HG03175 (cell line): ENCODE data around the gene EIF2S2.
A peak's percentile ranks its signal among the peaks of the same experiment; 100 is the strongest.

Experiments used
- ATAC-seq: cut with Tn5 transposase; IDR thresholded peaks from one replicate; pipeline ENCODE4 v1.9.1; 2021; ENCODE audit warnings: mild to moderate bottlenecking, moderate library complexity; ENCODE audit not compliant: unreplicated experiment

The EIF2S2 gene

DNA sequence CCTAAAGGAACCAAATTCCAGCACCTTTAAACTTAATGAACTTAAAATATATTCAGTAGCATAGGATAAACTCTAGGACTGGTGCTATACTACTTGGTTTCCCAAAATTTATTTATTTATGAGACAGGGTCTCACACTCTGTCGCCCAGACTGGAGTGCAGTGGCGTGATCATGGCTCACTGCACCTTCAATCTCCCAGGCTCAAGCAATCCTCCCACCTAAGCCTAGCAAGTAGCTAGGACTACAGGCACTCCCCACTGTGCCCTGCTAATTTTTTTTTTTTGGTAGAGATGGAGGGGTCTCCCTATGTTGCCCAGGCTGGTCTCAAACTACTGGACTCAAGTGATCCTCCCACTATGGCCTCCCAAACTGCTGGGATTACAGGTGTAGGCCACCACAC is 21.4 kb downstream of the EIF2S2 start:
- no peak for ATAC-seq

DNA sequence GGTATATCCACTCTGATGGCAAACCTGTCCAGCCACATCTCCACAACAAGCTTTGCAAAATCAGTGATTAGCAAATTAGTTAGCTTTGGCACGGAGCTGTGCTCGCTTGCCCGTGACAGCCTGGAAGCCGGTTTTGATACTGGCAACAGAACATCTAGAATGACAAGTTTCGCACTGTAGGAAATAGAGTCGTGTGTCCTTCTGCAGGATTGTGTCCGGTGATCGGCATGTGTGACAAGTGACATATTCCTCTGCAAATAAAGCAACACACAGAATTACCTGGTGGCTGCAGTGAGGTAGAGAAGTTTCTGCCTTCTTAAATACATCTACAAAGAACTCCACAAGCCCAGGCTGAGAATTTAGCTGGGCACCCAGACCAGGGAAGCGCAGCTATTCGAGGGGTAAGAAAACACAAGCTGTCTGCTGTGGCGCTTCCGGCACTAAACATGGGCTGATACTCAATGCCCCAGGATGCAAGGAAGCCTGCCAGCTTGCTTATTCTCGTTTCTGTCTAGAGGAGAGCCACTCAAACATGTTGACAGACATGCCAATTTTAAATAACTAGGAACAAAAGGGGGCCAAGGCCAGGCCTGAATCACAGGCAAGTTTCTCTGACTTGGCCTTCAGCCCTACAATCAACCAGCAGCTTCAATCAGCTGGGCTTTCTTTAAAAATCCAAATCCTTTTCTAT is 22.2 kb downstream of the EIF2S2 start:
- ATAC-seq: no peak

DNA sequence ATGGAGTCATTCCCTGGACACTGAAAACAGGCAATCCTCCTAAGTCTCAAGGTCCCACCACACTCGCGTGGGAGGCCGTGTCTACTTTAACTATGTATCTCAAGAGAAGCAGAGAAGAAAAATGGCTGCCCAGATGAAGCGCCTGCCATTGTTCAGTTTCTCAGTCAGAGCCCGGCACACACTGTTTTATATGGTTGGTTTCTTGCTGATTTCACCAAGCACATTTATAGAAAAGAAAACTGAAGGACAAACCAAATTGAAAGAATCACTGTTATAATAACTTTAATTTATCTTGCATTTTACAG is 22.9 kb downstream of the EIF2S2 start:
- no peak for ATAC-seq

DNA sequence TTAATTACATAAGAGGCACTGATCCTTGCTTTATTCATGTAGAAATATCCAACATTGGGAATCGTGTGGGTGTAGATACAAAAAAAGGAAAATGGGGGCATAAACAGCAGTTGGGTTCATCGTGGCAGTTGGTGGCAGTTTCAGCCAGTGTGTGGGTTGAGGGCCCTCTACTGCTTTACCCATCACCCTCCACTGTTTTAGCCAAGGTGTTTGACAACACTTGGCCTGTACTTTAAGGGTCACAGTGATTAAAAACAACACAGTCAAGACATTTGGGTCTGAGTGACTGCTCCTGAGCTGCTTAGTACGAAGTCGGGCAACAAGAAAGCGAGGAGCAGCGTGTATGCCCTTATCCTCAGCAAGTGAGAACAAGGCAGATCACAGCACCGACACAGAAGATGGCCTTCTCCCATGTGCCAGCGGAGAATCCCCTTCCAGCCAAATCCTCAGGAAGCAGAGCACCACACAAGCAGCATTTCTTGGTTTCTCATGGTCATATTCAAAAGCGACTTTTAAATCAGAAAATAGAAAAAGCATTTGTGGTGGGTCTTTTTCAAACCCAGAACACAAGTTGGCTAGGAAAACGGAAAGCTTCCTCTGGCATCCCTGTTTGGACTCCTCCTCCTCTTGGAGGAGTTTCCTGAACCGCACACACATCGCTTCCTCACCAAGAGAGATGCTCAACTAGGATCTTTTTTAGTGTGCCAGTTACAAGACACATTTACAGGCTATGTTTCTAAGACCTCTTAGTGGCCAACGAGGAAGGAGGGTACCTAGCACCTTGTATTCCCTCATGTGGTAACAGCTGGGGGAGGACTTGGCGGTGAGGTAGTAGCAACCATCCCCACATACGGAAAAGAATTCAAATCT is 23.5 kb downstream of the EIF2S2 start:
- no peak for ATAC-seq

DNA sequence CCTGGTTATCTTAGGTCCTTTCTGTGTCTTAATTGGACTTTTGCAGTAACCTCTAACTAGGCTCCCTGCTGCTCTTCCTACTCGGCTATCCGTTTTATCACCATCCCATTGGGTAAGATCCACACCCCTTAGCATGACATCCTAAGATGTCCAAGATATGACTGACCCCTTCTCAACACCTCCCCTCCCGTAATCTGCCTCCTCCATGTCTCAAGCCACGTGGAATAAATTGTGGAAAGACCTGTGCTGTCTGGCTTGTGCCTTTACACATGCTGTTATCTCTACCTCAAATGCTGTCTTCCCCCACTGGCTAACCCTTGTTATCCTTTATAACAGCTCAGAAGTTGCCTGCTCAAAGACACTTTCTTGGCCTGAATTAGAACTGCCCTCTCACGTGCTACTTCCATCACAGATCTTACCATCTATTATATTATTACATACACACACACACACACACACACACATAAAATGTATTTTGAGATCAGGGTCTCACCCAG is 26.5 kb downstream of the EIF2S2 start:
- ATAC-seq: no peak

DNA sequence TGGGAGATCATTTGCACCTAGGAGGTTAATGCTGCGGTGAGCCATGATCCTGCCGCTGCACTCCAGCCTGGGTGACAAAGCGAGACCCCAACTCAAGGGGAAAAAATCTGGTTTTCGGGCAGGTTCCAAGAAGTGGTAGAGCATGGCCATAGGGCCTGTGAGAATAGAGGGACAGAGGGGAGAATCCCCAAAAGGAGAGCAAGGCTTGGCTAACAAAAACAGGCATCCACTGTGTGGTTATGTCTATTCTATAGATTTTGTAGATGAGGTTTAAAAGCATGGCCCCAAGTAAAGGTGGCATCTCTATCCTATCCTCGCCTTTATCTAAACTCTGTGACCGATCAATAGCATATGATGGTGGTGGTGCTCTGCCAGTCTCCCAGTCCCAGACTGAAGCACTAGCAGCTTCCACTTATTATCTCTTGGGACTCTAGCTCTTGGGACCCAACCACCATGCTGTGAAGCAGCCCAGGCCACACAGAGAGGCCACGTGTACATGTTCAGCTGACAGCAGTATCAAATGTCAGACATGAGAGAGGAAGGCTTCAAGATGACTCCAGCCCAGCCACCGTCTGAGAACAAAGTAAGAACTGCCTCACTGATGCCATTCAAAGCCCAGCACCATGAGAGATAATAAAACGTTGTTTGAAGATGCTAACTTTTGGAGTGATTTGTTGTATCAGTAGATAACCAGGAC is 27.7 kb downstream of the EIF2S2 start:
- no peak for ATAC-seq

DNA sequence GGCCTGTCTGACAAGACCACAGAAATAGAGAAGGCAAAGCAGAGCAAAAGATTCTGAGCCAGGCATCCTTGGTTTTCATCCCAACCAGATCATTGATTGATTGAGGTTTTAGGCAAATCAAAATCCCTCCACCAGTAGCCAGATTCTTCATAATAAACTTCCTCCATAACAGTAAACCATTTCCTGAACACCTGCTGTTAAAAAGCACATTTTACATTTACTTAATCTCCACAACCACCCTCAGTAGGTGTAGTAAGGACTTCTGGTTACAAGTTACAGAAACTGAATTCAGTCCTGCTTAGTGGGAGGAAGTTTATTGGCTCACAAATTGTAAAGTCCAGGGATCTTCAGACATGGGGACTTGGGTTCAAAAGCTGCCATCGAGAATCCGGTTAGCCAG is 28.3 kb downstream of the EIF2S2 start:
- ATAC-seq: no peak

DNA sequence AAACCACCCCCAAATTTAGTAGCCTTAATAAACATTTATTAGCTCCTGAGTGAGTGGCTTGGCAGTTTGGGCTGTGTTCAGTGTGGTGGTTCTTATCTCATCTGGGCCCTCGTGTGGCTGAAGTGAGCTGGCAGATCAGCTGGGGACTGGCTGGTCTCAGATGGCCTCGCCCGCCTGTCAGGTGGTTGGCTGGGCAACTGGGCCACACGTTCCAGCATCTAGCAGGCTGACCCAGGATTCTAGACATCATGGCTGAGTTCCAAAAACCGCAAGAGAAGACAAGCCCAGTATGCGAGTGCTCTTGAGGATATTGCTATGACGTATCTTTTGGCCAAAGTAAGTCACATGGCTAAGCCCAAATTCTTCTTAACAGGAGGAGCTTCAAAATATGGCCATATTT is 28.9 kb downstream of the EIF2S2 start:
- no peak for ATAC-seq

DNA sequence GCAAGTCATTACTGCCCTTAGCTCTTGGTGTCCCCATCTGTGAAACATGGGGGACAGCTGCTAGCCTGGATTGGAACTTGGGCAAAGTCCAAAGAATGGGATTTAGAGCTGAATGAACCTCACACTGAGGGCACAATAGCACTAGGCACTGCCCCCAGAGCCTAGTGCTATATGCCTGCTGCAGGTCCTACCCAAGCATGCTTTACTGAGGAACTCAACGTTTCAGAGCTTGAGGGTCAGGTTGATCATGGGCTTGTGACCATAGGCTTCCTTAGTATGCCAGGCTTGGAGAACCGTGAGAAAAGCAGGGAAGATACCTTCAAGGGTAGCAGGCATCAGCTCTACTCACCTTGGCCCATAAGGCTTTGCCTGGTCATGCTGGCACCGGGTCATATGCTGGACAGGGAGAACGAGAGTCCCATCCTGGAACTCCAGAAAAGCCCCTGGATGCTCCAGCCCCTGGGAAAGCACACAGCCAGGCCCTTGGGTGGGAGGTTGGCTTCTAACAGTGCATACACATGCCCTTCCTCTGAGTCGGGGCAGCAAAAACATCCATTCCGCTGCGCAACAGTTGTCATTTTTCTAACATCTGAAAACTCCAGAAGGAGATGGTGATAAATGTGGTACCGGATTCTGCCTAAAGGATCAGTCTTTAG is 29.7 kb downstream of the EIF2S2 start:
- no peak for ATAC-seq

DNA sequence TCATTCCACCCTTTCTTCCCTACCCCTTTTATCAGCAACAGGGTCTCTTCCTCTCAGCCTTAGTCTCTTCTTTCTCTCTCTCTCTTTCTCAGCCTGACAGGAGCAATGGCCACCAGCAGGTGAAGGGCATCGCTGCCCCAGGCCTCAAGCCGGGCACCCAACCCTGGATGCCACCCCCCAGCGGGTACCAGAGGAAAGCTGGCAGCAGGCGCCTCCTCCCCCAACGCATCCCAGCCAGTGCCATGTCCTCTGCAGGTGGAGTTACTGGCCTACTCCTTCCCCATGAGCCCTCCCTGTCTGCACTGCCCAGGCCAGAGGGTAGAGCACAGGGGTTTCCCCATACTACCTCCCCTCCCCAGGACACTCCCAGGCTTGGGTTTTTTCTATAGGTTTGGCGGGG is 32.2 kb downstream of the EIF2S2 start:
- no peak for ATAC-seq

DNA sequence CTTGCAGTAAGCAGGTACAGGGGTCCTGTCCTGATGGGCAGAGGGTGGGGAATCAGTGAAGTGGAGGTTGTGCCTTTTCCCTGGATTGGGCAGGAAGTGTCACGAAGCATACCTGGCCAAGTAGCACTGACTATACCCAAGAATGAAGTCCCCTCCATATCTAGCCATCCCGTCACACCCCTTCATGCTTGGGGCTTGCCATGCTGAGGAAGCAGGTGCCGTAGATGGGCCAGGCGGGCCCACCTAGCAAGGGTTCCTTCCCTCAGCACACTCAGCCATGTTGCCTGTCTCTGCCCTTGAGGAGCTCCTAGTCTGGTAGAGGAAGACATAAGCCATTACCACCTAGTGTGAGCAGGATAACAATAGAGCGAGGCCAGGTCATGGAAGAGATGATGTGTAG is 33.5 kb downstream of the EIF2S2 start:
- ATAC-seq: no peak

DNA sequence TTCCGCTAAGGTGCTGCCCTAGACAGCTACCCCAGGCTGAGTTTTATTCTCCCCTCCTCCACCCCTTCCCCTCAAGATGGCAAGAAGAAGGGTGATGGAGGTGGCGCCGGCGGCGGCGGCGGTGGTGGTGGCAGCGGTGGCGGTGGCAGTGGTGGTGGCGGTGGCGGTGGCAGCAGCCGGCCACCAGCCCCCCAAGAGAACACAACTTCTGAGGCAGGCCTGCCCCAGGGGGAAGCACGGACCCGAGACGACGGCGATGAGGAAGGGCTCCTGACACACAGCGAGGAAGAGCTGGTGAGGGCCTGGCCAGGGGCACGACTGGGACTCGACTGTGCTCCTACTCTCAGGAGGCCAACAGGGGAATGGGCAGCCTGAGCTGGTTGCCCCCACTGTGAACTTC is 35.1 kb downstream of the EIF2S2 start:
- no peak for ATAC-seq

DNA sequence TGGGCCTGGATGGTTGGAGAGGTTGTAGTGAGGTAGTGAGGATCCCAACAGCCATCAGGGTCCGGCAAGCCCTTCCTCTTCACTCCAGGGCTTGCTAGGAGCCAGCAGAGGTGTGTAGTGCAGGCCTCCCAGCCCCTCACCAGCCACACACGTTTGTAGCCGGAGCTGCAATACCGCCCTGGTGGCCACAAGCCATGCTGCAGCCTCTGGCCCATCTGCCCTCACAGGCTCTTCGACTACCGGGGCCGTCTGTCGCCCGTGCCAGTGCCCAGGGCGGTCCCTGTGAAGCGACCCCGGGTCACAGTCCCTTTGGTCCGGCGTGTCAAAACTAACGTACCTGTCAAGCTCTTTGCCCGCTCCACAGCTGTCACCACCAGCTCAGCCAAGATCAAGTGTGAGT is 36.4 kb downstream of the EIF2S2 start:
- no peak for ATAC-seq

DNA sequence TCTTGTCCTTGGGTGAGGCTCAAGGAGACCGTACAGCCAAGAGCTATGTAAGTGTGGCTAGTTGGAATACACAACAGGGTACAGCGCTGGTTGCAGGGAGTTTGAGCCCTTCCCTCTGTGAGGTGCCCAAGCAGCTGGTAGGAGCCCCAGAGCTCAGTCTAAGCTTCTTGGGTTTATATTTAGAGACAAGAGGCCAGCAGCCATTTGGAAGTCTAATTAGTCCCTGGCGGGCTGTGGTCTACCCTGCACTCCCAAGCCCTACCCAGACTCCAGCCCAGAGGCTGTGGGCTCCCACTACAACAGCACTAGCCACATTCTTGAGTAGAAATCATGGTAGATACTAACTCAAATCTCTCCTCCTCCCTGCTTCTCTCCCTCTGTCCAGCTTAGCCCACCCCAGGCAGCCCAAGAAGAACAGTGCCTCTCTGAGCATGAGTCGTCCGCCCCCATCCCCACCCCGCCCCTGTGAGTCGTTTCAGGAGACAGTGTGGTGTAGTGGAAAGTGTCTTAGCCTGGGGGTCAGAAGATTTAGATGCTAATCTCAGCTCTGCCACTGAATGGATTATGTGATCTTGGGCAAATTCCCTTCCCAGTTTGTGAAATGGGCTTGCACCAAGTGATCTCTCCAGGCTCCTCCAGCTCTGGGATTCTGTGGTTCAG is 37.8 kb downstream of the EIF2S2 start:
- no peak for ATAC-seq

DNA sequence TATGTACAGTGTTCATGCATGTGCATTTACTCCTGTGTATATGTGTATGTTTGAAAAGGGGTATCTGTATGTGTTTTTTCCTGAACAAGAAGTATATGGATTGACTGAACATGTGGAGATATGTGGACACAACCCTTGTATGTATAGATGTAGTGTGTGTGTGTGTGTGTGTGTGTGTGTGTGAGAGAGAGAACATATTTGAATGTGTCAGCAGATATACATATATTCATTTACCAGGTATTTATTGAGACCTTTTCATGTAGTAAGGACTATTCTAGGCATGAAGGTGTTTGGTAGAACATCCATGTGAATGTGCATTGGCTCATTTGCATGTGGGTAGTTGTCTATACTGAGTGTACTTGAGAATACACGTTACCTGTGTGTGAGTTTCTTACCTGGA is 39.3 kb downstream of the EIF2S2 start:
- no peak for ATAC-seq

DNA sequence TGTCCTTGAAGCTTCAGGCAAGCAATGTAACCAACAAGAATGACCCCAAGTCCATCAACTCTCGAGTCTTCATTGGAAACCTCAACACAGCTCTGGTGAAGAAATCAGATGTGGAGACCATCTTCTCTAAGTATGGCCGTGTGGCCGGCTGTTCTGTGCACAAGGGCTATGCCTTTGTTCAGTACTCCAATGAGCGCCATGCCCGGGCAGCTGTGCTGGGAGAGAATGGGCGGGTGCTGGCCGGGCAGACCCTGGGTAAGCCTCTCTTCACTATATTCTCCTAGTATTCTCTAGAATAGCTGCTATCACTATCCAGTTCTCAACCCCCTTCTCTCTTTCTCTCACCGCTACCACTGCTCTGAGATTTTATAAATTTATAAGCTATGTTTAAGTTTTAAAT is 40.0 kb downstream of the EIF2S2 start:
- ATAC-seq: no peak

DNA sequence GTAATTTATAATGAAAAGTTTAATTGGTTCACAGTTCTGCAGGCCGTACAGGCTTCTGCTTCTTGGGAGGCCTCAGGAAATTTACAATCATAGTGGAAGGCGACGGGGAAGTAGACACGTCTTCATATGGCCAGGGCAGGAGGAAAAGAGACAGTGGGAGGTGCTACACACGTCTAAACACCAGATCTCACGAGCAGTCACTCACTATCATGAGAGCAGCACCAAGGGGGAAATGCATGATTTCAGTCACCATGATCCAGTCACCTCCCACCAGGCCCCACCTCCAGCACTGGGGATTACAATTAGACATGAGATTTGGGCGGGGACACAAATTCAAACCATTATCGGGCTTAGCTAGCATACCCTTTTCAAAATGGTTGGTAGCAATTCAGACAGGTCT is 41.2 kb downstream of the EIF2S2 start:
- ATAC-seq: no peak

DNA sequence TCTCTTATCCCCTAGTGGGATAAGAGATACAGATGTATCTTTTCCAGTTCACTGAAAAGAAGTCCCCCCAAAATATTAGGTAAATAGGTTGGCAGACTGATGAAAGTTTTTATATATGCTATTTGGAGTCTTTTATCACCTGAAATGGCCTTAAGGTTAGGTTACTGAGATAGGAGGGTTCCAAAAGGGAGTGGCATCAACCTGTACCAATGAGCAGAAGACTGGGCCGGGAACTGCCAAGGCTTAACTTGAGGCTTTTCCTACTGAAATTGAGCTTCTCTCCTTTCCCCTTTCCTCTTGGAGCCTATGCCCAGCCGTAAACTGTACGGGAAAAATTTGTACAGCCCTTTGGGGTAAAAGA is 42.0 kb downstream of the EIF2S2 start:
- ATAC-seq: no peak

DNA sequence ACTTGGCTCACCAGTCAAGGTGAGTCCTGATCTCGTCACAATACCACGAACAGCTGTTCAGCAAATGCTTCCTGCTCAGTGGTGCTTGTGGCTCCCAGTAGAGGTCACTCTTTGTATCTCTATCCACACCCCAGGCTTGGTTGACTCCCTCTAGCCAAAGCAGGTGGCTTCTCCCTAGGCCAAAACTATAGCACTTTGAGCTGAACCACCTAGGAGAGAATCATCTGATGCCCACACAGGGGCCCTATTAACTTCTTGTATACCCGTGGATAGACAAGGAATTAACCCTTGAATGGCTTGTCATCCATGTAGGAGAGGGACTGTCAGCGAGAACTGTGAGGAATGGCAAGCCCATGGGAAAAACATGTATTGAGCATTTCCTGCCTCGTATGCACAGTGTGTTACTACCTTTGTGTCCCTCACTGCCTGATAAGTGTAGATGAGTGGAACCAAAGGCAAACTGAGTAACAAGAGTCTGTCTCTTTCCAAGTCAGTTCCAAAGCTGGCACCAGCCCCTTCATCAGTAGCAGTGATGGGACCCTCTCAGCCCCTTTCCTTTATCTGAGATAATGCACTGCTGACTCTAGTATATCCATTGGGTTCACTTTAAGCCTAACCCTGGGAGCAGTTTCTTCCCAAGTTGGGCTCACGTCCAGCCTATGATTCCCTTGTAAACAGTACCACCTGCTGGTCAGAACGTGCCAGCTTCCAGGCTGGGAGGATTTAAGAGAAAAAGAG is 42.5 kb downstream of the EIF2S2 start:
- peak; percentile 70 for ATAC-seq

DNA sequence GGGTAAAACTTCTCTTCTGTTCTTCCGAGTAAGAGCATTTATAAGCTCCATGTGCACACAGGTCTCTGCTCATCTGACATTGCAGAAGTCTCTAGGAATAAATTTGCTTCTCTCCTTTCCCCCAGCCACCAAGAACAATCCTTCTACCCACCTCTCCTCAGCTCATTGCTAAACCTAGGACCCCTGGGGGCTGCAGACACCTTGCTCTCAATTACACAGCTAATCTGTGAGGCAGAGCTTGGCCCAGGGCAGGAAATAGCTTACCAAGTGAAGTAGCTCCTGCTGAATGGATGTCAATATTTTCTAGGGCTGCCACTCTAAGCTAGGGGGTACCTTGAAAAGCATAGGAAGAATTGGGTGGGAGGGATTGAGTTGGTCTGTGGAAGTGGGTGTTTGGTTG is 44.0 kb downstream of the EIF2S2 start:
- no peak for ATAC-seq
